Loucy (cell line): ENCODE measurements around the gene ASB4.

ENCODE experiments used
- CTCF ChIP-seq: fragments of 200-600 bp; sonication (generic); conservative IDR thresholded peaks from 2 replicates; pipeline ENCODE4 v1.5.1; 2014; ENCODE audit warnings: mild to moderate bottlenecking, antibody characterized with exemption, low read length
- EZH2phosphoT487 ChIP-seq: fragments of 200-600 bp; IDR thresholded peaks from 2 replicates; pipeline ENCODE4 v1.6.1; 2018; ENCODE audit warnings: antibody characterized with exemption, mild to moderate bottlenecking, moderate library complexity, borderline replicate concordance

GRCh38 chr7:95520136-95520535 is 34.4 kb downstream of the ASB4 start:
- TF ChIP-seq CTCF (no peak), EZH2phosphoT487 (no peak)
